Measurements from ENCODE around the gene RNU4-1. TPM values are rescaled to one million over a fixed set of nuclear protein-coding genes. Genes with fewer than 3 reads are reported as not detected.

The RNU4-1 gene
- total RNA-seq, 1 donor from 2014 or later = 2,591 TPM

DNA sequence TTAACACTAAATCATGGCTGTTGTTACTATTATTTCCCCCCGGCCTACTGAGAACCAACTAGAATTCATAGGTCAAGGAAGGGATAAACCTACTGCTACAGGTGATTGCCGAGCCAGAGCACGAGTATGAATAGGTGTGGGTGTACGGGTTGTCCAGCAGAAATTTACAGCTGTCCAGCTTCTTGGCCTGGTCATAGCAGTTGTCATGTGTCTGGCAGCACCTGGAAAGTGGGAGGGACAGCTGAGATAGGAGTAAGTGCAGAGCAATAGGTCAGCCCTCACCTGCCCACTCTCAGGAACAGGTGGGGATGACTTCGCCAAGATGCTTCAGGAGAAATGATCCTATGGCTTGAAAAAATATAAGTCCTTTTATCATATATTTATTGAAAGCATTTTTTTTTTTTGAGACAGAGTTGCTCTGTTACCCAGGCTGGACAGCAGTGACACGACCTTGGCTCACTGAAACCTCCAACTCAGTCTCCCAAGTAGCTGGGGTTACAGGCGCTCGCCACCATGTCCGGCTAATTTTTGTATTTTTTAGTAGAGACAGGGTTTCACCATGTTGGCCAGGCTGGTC, 31.9 kb upstream of the RNU4-1 start:
- peak overlapping the region; percentile 94 for H3K4me2 ChIP-seq (ENCODE audit: low read length)
- peaks cover 8% of the 10 kb centered on the region for H3K27me3 Mint-ChIP-seq (ENCODE audit: low read depth, unreplicated experiment)
- no peaks in the 10 kb centered on the region for H4K20me1 ChIP-seq (ENCODE audit: insufficient read depth, low read length)
- peaks cover 4% of the 10 kb centered on the region for H3K4me1 ChIP-seq (ENCODE audit: insufficient read depth, low read length)
- no peak overlapping the region for H2AFZ ChIP-seq (ENCODE audit: low read depth, low read length)
- no peak overlapping the region for H3K4me3 ChIP-seq (ENCODE audit: insufficient read depth, low read depth, low read length)
- H3K9ac ChIP-seq (ENCODE audit: low read length) = peak overlapping the region; percentile 72
- H3K27ac ChIP-seq (ENCODE audit: low read depth, low read length) = no peak overlapping the region
- FAIRE-seq (no peak), DNase-seq (ENCODE audit: low read depth) (no peak)
- no peak for TF ChIP-seq EZH2 (IDR thresholded peaks at IDR 0.05; ENCODE audit: insufficient read depth, low read length)
- TF ChIP-seq, protein P1, sequence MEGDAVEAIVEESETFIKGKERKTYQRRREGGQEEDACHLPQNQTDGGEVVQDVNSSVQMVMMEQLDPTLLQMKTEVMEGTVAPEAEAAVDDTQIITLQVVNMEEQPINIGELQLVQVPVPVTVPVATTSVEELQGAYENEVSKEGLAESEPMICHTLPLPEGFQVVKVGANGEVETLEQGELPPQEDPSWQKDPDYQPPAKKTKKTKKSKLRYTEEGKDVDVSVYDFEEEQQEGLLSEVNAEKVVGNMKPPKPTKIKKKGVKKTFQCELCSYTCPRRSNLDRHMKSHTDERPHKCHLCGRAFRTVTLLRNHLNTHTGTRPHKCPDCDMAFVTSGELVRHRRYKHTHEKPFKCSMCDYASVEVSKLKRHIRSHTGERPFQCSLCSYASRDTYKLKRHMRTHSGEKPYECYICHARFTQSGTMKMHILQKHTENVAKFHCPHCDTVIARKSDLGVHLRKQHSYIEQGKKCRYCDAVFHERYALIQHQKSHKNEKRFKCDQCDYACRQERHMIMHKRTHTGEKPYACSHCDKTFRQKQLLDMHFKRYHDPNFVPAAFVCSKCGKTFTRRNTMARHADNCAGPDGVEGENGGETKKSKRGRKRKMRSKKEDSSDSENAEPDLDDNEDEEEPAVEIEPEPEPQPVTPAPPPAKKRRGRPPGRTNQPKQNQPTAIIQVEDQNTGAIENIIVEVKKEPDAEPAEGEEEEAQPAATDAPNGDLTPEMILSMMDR (IDR thresholded peaks at IDR 0.05; ENCODE audit: insufficient read depth, low read depth, low read length) = no peak
- no peaks in the 10 kb centered on the region for H3K79me2 ChIP-seq (ENCODE audit: insufficient read depth, low read length)
- no peaks in the 10 kb centered on the region for H3K4me1 Mint-ChIP-seq (ENCODE audit: low read depth, unreplicated experiment)
- no peak overlapping the region for H3K27ac Mint-ChIP-seq (ENCODE audit: unreplicated experiment)
- H3K9me3 ChIP-seq (ENCODE audit: insufficient read depth, low read depth, low read length) = no peaks in the 10 kb centered on the region
- peaks cover 2% of the 10 kb centered on the region for H3K27me3 ChIP-seq (ENCODE audit: insufficient read depth, low read length)
- H3K9me3 Mint-ChIP-seq (ENCODE audit: unreplicated experiment) = no peaks in the 10 kb centered on the region
- no peaks in the 10 kb centered on the region for H3K36me3 ChIP-seq (ENCODE audit: insufficient read depth, low read length)
- H3K4me3 Mint-ChIP-seq (ENCODE audit: unreplicated experiment) = no peak overlapping the region
- no peaks in the 10 kb centered on the region for H3K36me3 Mint-ChIP-seq (ENCODE audit: low read depth, unreplicated experiment)

DNA sequence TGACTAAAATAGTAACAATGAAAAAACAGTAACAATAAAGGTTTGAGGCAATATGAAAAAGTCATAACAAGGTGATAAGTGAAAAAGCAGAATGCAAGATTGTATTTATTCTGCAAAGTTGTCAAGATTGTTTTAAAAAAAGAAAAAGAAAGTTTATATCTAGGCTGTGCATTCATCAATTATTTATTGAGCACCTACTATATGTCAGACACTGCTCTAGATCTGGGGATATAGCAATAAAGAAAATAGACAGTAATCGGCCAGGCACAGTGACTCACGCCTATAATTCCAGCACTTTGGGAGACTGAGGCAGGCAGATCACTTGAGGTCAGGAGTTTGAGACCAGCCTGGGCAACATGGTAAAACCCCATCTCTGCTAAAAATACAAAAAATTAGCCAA, 30.7 kb upstream of the RNU4-1 start:
- no peak overlapping the region for H2AFZ ChIP-seq (ENCODE audit: low read depth, low read length)
- no peak for FAIRE-seq
- no peaks in the 10 kb centered on the region for H3K36me3 Mint-ChIP-seq (ENCODE audit: low read depth, unreplicated experiment)
- no peaks in the 10 kb centered on the region for H4K20me1 ChIP-seq (ENCODE audit: insufficient read depth, low read length)
- no peak overlapping the region for H3K9ac ChIP-seq (ENCODE audit: low read length)
- H3K4me2 ChIP-seq (ENCODE audit: low read length) = no peak overlapping the region
- TF ChIP-seq EZH2 (IDR thresholded peaks at IDR 0.05; ENCODE audit: insufficient read depth, low read length) = no peak
- TF ChIP-seq, protein P1 (IDR thresholded peaks at IDR 0.05; ENCODE audit: insufficient read depth, low read depth, low read length) = no peak
- H3K36me3 ChIP-seq (ENCODE audit: insufficient read depth, low read length) = no peaks in the 10 kb centered on the region
- peaks cover 8% of the 10 kb centered on the region for H3K27me3 Mint-ChIP-seq (ENCODE audit: low read depth, unreplicated experiment)
- no peaks in the 10 kb centered on the region for H3K9me3 ChIP-seq (ENCODE audit: insufficient read depth, low read depth, low read length)
- no peaks in the 10 kb centered on the region for H3K79me2 ChIP-seq (ENCODE audit: insufficient read depth, low read length)
- peaks cover 4% of the 10 kb centered on the region for H3K4me1 ChIP-seq (ENCODE audit: insufficient read depth, low read length)
- H3K4me1 Mint-ChIP-seq (ENCODE audit: low read depth, unreplicated experiment) = no peaks in the 10 kb centered on the region
- no peak for DNase-seq (ENCODE audit: low read depth)
- H3K4me3 Mint-ChIP-seq (ENCODE audit: unreplicated experiment) = no peak overlapping the region
- no peaks in the 10 kb centered on the region for H3K9me3 Mint-ChIP-seq (ENCODE audit: unreplicated experiment)
- no peak overlapping the region for H3K27ac Mint-ChIP-seq (ENCODE audit: unreplicated experiment)
- H3K4me3 ChIP-seq (ENCODE audit: insufficient read depth, low read depth, low read length) = no peak overlapping the region
- H3K27me3 ChIP-seq (ENCODE audit: insufficient read depth, low read length) = peaks cover 2% of the 10 kb centered on the region
- H3K27ac ChIP-seq (ENCODE audit: low read depth, low read length) = no peak overlapping the region

DNA sequence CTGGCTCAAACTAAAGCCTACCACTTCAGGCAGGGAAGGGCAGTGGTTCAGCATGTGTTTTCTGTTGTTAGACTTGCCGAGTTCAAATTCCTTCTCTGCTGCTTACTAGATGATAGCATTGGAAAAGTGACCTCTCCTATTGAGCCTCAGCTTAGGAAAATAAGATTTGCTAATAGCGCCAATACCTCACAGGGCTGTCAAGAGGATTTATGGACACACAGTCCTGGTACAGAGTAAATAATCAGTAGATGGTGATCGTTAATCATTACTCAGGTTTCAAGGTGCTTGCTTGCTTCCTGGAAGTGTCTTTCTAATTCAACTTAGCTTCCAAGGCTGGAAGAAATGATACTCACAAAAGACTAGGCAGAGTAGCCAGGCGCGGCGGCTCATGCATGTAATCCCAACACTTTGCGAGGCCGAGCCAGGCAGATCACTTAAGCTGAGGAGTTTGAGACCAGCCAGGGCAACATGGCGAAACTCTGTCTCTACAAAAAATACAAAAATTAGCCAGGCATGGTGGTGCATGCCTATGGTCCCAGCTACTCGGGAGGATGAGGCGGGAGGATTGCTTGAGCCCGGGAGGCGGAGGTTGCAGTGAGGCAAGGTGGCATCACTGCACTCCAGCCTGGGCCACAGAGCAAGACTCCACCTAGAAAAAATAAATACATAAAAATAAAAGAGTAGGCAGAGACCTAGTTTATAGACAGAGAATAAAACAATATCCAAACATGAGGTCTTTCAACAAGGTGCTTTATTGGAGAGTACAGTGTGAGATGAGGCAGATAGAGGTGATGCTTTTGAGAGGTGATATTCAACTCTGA, 28.6 kb upstream of the RNU4-1 start:
- H4K20me1 ChIP-seq (ENCODE audit: insufficient read depth, low read length) = no peaks in the 10 kb centered on the region
- TF ChIP-seq EZH2 (IDR thresholded peaks at IDR 0.05; ENCODE audit: insufficient read depth, low read length) = no peak
- TF ChIP-seq, protein P1 (IDR thresholded peaks at IDR 0.05; ENCODE audit: insufficient read depth, low read depth, low read length) = no peak
- FAIRE-seq = no peak
- no peak overlapping the region for H2AFZ ChIP-seq (ENCODE audit: low read depth, low read length)
- peaks cover 8% of the 10 kb centered on the region for H3K4me1 ChIP-seq (ENCODE audit: insufficient read depth, low read length)
- Mint-ChIP-seq H3K36me3 (ENCODE audit: low read depth, unreplicated experiment) (no peaks in the 10 kb centered on the region), H3K9me3 (ENCODE audit: unreplicated experiment) (no peaks in the 10 kb centered on the region), H3K27ac (ENCODE audit: unreplicated experiment) (no peak overlapping the region), H3K4me3 (ENCODE audit: unreplicated experiment) (no peak overlapping the region), H3K27me3 (ENCODE audit: low read depth, unreplicated experiment) (peaks cover 3% of the 10 kb centered on the region), H3K4me1 (ENCODE audit: low read depth, unreplicated experiment) (peaks cover 3% of the 10 kb centered on the region)
- no peak overlapping the region for H3K9ac ChIP-seq (ENCODE audit: low read length)
- H3K27ac ChIP-seq (ENCODE audit: low read depth, low read length) = no peak overlapping the region
- H3K36me3 ChIP-seq (ENCODE audit: insufficient read depth, low read length) = no peaks in the 10 kb centered on the region
- no peak for DNase-seq (ENCODE audit: low read depth)
- peaks cover 2% of the 10 kb centered on the region for H3K27me3 ChIP-seq (ENCODE audit: insufficient read depth, low read length)
- no peak overlapping the region for H3K4me2 ChIP-seq (ENCODE audit: low read length)
- no peaks in the 10 kb centered on the region for H3K9me3 ChIP-seq (ENCODE audit: insufficient read depth, low read depth, low read length)
- no peaks in the 10 kb centered on the region for H3K79me2 ChIP-seq (ENCODE audit: insufficient read depth, low read length)
- H3K4me3 ChIP-seq (ENCODE audit: insufficient read depth, low read depth, low read length) = no peak overlapping the region
